GM21528 (cell line): ENCODE measurements around the gene LDLRAD4.
A peak's percentile ranks its signal among the peaks of the same experiment; 100 is the strongest.

Experiments
- ATAC-seq: cut with Tn5 transposase; IDR thresholded peaks from one replicate; pipeline ENCODE4 v1.9.1; 2021; ENCODE audit warnings: mild to moderate bottlenecking, moderate library complexity; ENCODE audit not compliant: unreplicated experiment, low FRiP score

The LDLRAD4 gene

DNA sequence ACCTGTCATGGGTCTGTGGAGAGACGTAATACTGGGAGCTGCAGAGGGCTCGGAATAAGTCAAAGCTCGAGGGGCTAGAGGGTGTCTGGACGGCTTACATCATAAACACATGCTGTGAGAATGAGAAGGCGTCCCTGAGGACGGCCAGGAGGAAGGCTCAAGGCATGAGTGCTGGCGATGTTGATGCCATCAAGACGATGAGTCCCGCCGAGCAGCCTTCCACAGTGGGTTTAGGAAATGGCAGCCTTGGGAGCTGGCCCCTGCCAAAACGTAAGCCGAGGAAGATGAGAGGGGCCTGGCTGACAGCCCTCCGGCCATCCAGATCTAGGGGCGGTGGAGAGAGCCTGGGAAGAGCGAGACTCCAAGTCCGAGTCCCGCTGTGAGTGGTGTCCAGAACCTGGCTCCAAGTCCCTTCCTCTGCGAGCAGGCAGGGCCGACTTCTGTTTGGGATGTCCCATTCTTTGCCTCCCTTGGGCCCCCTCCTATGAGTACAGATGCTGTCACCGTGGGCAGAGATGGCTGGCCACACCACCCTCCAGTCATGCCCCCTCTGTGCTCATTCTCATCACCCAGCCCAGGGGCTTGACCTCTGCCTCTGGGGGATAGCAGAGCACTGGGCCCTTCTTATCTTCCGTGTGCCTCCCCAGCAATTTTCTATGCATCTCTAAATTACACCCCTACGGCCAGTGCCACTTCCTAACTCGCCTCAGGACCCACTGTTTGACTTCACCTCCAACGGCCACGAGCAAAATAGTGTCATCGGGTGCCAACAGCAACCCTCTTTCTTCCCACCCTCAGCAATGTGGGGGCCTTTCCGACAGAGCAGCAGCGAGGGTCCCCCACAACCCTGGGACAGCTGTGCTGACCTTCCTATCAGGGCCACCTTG lies 332.1 kb downstream of the LDLRAD4 start:
- no peak for ATAC-seq

DNA sequence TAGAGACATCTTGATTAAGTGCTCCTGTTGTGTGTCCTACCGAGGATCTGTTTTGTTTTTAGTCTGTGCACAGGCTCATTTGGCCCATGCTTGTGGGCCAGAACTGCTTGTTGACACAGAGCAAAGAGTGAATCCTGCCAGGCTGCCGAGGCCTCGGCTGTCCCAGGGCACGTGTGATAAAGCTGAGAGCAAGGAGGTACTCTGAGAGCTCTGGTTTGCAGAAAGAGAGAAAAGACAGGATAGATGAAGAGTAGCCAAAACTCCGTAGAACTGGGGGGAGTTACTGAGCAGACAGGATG lies 332.7 kb downstream of the LDLRAD4 start:
- ATAC-seq: no peak

DNA sequence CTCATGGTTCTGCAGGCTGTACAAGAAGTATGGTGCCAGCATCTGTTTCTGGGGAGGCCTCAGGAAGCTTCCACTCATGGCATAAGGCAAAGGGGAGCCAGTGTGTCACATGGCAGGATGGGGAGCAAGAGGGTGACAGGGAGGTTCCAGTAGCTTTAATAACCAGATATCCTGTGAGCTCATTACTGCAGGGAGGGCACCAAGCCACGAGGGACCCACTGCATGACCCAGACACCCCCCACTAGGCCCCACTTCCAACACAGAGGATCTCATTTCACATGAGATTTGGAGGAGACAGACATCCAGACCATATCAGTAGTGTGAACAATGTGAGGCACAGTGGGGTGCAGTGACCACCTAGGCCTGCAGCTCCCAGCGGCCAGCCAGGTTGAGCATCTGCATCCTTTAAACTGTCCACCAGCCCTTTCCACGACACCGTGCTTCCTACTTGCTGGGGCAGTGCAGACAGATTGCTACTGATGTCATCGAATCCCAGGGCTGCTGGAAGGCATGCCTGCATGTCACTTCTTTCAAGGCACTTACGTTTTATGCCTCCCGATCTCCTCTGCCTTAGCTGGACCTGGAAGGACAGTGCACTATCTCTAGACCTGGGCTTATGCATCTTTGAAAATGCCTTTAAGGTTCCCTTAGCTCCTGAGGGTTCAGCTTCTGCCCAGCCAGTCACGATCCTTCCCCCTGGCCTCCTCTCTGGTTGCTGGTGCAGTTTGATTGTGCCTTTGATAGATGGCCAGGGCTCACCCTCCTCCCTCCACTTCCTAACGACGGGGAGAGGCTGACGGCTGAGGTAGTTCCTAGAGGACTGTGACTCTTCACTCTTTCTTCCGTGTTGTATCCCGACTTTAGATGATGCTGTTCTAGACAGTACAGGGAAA lies 333.5 kb downstream of the LDLRAD4 start:
- no peak for ATAC-seq

DNA sequence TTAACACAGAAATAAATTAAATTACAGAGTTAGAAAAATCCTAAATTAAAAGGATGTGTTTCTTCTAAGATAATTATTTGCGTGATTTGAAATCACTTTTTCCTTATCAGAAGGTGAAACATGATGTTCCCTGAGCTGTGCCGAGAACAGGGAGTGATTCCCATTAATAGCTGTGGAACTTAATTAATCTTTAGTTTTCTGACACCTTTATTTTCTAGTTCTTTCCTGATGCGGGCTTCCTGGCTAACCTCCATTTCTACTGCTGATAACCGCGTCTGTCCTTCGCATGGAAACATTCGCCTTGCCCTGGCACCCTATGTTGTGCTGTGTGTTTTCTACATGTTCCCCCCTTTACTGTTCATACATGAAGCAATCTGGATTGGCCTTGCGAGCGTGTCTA lies 334.9 kb downstream of the LDLRAD4 start:
- no peak for ATAC-seq

DNA sequence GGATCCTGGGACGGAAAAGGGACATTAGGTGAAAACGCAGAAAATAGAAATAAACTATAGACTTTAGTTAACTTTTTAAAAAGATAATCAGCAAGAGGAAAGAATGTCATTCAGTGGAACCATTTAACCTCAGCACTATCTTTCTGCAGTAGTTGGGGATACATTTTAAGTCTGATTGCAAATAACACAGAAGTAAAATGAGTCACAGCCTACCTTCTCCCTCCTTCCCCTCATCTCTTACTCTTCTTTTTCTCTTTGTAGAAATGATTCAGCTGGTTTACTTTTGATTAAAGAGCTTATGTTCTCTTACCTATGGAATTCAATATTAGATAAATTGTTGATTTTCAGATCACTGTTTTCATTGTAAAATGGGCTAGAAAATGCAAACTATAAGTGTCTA lies 336.6 kb downstream of the LDLRAD4 start:
- ATAC-seq: no peak

DNA sequence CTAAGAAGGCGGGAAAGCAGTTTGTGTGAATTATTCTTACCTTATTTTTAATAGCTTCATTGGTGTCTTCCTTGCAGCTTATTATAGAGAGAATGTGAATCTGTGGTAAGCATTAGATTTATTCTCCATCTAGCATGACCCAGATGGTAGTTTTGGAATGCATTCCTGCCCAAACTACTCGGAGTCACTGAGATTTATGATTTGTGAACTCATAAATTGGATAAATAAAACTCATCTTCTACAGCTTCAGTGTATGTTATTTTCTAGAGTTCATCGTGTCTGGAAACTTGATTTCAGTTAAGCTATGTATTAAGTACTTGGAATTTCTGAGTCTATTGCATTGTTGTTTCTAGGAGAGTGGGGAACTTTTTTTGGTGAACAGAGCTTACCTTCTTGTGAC lies 337.3 kb downstream of the LDLRAD4 start:
- no peak for ATAC-seq

DNA sequence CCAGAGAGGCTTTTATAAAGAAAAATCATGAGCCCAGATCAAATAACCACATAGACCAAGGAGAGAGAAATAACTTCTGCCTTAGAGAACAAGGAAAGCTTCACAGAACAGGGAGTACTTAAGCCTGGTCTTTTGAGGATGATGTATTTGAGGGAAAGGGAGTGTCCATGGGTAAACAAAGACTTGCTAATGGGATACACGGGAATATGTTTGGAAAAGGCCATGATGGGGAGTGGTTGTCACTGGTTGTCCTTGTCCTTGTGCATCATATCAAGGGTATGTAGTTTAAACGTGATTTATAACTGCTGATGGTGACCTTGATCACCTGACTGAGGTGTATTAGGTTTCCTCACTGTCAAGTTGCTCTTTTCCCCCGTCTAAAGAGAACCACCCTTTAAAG lies 337.9 kb downstream of the LDLRAD4 start:
- no peak for ATAC-seq

DNA sequence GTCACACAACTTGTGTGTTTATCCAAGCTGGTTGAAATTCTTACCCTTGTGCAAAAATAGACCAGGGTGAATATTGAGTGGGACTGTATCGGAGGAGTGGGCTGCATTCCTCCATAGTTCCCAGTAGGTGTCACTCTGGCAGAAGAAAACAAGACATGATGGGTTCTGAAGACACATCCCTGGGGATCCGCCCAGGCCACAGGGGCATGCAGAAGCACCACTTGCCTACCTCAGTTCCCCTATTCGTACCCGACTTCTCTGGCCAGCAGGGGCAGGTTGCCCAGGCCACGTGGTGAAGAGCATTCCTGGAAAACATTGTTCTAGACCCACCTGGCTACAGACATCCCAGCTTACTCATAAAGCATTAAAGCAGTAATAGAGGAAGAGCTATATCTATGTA lies 339.6 kb downstream of the LDLRAD4 start:
- peak; percentile 37 for ATAC-seq

DNA sequence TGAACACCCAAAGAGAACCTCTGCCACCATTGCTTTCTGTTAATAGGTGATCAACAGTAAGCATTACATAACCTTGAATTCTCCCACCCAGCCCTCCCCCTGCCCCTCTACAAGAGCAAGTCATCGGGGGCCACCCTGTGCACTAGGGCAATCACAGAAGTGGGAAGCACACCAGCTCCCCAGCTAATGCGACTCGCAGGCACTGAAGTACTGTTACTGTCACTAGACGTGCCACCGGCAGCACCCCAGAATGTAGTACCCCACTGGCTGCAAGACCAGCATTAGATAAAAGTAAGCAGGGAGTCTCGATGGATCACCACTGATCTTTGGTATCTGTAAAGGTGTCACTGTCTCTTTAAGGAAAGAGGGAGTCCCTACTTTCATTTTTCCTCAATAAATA lies 340.2 kb downstream of the LDLRAD4 start:
- ATAC-seq: no peak

DNA sequence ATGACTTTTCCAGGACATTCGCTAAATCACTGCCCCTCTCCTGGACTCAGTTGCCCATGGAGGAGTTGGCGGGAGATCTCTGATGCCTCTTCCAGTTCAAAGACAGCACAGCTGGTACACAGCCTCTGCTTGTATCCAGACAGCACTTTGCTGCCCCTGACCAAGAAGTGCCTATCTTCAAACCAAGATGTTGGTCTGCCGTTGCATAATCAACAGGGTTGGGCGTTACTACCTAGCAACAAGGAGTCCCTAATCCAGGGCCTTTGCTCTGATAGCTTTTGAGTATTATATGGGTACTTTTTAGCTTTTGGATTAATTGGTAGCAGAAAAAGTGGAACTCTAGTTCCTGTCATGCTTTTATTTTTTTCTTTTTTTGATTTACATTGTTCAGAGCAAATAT lies 341.2 kb downstream of the LDLRAD4 start:
- no peak for ATAC-seq

DNA sequence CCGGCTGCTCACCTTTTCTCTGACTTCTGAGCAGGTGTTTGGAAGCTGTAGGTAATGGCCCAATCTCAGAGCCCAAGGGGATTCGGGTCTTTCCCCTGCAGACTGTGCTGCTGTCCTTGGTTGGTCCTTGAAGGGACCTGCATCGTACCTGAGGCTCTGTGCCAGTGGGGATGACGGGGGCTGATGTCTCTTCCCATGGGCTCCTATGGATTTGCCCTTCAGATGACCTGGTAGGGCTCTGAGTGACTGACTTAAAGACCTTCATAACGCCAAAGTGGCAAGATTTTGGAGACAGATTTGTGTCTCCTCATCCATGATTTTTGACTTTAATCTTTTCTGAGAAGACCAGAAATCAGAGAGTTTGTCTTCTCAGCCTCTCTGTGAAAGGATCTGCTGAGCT lies 341.7 kb downstream of the LDLRAD4 start:
- ATAC-seq: no peak

DNA sequence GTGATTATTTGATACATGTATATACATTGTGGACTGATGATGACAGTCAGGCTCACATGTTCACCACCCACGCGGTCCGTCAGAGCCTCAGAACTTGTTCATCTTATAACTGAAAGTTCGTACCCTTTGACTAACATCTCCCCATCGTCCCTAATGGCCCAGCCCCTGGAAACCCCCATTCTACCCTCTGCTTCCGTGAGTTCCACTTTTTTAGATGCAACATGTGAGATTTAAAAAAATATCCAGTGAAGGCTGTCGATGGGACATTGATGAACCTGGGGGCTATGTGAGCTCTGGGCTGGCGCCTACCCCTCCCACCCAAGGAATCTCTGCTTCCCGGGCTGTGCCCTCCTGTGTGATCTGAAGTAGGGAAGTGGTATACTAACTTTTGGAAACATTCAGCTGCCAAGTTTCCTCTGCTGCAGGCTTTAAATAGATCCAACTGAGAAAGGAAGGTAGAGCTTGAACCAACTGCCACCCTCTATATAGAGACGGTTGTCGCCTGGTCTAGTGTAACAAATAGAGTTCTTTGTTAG lies 344.0 kb downstream of the LDLRAD4 start:
- peak; percentile 52 for ATAC-seq

DNA sequence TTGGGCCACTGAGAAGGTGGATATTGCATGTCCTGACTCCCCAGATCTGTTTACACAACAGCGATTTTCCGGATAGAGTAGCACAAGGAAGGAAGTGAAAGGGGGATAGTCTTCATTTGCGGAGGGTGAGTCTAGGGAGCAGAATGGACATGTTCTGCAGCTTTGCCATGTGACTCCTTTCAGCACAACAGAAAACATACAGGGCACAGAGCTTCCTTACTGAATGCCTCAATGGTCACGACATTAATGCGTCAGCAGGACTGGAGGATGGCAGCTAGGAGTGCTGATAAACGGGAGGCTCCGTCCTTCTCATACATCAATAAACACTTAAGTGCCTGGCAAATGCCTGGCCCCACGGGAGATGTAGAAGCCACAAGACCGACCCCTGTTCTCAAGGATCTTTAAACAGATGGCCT lies 344.8 kb downstream of the LDLRAD4 start:
- ATAC-seq: no peak

DNA sequence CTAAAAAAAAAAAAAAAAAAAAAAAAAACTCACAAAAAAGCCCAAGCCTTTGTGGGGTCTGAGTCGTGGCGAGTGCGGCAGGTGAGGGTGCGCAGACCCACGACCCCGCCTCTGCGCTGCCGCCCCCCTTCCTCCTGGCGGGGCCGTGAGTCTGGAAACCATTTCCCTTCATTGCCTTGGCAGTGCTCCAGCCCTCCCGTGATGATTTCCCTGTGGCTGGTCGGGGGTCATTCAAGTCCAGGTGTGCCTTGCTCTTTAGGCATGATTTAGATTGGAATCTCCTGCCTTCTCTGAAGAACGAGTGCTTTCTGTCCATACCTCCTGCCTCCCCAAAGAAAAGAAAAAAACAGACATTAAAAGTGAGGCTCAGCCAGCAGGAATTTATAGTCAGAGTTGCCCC lies 346.0 kb downstream of the LDLRAD4 start:
- ATAC-seq: no peak

DNA sequence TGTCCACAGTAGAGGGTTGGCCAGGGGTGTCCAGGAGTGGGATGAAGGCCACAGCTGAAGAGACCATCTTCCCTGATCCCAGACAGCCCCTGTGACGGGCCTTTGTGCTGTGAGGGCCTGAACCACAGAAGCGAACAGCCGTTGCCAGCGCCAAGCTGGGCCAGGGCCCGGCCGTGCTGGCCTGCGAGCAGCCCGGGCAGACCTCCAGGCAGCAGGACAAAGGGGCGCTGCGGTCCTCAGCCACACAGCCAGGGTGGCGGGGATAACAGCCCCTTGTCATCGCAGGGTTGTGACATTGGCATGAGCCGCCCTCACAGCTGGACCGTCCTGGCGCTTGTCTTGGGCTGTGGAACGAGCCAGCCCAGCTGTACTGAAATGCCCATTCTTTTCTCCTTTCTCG lies 346.7 kb downstream of the LDLRAD4 start:
- ATAC-seq: no peak

DNA sequence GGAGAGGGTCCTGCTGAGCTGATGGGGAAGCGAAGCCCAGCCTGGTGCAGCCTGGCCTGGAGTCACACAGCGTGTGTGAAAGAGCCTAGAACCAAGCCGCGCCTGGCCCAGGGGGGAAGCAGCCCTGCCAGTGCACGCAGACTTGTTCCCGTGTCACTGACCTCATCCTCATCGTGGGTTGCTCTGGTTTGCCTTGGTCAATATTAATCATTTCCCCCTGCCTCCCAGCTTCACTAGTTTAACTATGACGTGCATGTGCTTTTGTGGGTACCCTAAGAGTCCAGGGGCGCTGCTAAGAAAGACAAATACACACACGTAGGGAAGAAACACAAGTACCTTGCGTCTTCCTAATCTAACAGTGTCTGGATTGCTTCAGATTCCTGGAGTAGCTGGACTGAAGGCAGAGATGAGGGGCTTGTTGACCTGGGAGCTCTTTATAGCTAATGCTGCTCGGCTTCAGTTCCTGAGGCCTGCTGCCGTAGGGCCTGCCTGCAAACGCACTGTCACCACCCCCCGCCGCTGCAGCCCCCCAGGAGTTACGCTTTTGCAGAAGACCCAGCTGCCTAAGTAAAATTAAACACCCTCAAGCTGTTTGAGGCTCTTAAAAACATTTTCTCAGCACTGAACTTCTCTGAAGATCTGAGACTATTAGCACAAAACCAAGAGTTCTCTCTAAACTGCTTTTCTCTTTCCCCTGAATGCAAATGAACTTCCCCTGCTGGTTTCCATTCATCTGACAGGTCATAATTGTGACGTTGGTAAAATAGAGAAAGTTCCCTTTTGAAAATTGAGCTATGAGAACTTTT lies 348.6 kb downstream of the LDLRAD4 start:
- peak; percentile 50 for ATAC-seq

DNA sequence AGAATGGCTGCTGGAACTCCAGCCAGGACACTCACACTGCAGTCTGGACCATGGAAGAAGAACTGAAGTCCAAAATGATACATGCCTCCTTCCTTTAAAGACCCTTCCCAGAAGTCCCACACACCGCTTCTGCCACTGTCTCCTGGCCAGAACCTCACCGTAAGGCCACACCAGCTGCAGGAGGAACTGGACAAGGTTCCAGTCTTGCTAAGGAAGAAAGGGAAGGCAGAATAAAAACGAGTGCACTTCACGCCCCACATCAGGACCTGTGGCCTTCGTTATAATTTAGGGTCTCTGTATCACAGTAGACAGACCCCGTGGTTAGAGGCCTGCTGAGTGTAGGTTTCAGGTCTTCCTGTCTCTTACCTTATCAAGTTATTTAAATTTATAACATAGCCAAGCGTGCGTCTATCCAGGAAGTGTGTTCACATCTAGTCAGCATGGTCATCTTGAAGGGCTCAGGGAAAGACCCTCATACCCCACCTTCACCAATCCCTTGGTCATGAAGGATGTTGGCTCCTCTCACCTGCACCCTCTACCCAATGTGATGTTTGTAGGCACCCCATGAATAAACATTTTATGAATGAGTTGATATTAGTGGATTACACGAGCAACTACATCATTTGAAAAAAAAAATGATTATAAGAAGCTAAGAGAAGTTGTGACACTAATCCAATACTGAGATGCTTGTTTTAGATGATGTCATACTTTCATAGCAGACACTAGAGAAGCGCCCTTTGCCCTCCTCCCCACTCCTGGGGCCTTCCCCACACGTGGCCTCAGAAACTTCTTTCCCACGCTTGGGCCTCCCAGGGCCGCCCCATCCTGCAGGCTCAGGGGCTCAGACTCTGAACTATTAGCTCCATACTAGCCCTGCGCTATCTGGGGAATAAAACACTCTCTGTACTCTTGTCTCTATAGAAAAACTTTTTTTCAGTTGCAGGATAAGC lies 350.2 kb downstream of the LDLRAD4 start:
- ATAC-seq: peak; percentile 40

DNA sequence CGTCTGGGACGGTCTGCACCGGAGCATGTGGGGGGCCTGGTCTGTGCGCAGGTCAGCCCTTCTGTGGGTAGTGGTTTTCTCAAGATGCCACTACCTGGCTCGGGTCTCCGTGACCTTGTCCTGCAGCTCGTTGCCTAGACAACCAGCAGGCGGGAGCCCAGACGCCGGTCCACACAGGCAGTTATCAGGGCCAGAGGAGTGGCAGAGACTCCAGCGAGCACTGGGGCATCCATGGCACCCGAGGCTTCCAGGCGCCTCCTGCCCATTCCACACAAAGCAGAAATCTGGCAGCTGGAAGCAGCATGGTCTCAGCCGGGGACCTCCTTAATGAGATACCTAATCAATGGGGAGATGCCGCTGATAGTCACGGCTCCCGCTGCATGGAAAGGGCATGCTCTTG lies 351.7 kb downstream of the LDLRAD4 start:
- no peak for ATAC-seq

DNA sequence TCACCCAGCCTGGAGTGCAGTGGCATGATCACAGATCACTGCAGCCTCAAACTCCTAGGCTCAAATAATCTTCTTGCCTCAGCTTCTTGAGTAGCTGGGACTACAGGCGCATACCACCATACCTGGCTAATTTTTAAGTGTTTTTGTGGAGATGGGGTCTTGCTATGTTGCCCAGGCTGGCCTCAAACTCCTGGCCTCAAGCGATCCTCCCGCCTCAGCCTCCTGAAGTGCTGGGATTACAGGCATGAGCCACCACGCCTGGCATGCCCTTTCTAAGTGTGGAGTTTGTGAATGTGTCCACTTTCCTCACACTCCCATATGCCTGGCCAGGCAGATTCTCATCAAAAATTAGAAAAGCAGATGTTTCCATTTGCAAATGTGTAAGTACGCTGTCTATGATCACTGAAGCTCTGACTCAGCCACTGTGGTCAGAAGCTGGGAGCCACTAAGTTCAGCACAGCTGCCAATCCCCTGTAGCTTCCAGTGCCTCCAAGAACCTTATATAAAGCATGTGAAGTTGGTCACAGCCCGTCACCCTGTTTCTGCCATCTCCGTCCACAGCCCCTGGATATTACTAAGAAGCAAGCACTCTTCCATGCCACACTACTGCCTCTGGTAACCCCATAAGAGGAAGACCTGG lies 352.4 kb downstream of the LDLRAD4 start:
- ATAC-seq: no peak
